ENCODE measurements around the gene TSPYL4. TPM values are rescaled to one million over a fixed set of nuclear protein-coding genes. Genes with fewer than 3 reads are reported as not detected.

The TSPYL4 gene
- total and polyA plus RNA-seq, 2 donors (not counting 1 experiment from before 2014, with no cell fraction given) = 20.6 to 21.4 TPM

Other genes starting within 250 kb of the TSPYL4 start
- 0.07 TPM in 2 replicates for gene FRK, start 193.2 kb downstream of the TSPYL4 start, total RNA-seq
- gene FRK, start 193.2 kb downstream of the TSPYL4 start, polyA plus RNA-seq = 0.01 TPM in 2 replicates
- gene NT5DC1, start 153.2 kb downstream of the TSPYL4 start, total RNA-seq = 54.2 and 54.8 TPM in 2 replicates
- gene NT5DC1, start 153.2 kb downstream of the TSPYL4 start, polyA plus RNA-seq = 26.4 and 33.3 TPM in 2 replicates
- not detected in 2 replicates for gene COL10A1, start 127.9 kb downstream of the TSPYL4 start, total RNA-seq
- gene COL10A1, start 127.9 kb downstream of the TSPYL4 start, polyA plus RNA-seq = not detected in 2 replicates
- 98.9 and 101 TPM in 2 replicates for gene TSPYL1, start 25.9 kb upstream of the TSPYL4 start, total RNA-seq
- 93.3 and 111 TPM in 2 replicates for gene TSPYL1, start 25.9 kb upstream of the TSPYL4 start, polyA plus RNA-seq
- 8.6 and 12.0 TPM in 2 replicates for gene DSE, start 116.9 kb upstream of the TSPYL4 start, total RNA-seq
- gene DSE, start 116.9 kb upstream of the TSPYL4 start, polyA plus RNA-seq = 8.3 and 14.0 TPM in 2 replicates
- 29.6 and 30.6 TPM in 2 replicates for gene CALHM6, start 207.3 kb upstream of the TSPYL4 start, total RNA-seq
- gene CALHM6, start 207.3 kb upstream of the TSPYL4 start, polyA plus RNA-seq = 63.8 and 68.4 TPM in 2 replicates